ES-I3 (cell line): ENCODE data around the gene NFIA.
"Not testable (repeated sequence)": the region's sequence is repeated elsewhere in the genome, so short reads cannot be mapped to it uniquely, and the experiment has no call there.

Experiments used
- H3K36me3 ChIP-seq: 2 replicates; pipeline ENCODE4 v1.6.1; 2013; ENCODE audit warnings: mild to moderate bottlenecking, low read length, control low read depth, moderate library complexity; ENCODE audit not compliant: insufficient read depth
- H3K4me1 ChIP-seq: 2 replicates; pipeline ENCODE4 v1.6.1; 2013; ENCODE audit warnings: mild to moderate bottlenecking, control low read depth, low read length; ENCODE audit not compliant: insufficient read depth
- H3K9ac ChIP-seq: 2 replicates; pipeline ENCODE4 v1.6.1; 2013; ENCODE audit warnings: low read depth, mild to moderate bottlenecking, low read length, moderate library complexity
- H3K9me3 ChIP-seq: 2 replicates; pipeline ENCODE4 v1.6.1; 2013; ENCODE audit warnings: mild to moderate bottlenecking, low read length, moderate library complexity; ENCODE audit not compliant: control insufficient read depth, insufficient read depth

The NFIA gene

GRCh38 chr1:61270107-61270506, 187.7 kb downstream of the NFIA start:
- Histone ChIP-seq H3K4me1 (peaks cover 5% of the 10 kb centered on the region), H3K36me3 (no peaks in the 10 kb centered on the region), H3K9ac (no peak overlapping the region), H3K9me3 (no peaks in the 10 kb centered on the region)

- H3K9me3 ChIP-seq: no peaks in the 10 kb centered on the region
- no peaks in the 10 kb centered on the region for H3K36me3 ChIP-seq
- H3K9ac ChIP-seq: no peak overlapping the region
- H3K4me1 ChIP-seq: peaks cover 5% of the 10 kb centered on the region
Measured at GRCh38 chr1:61270761-61271411, 188.5 kb downstream of the NFIA start.

DNA sequence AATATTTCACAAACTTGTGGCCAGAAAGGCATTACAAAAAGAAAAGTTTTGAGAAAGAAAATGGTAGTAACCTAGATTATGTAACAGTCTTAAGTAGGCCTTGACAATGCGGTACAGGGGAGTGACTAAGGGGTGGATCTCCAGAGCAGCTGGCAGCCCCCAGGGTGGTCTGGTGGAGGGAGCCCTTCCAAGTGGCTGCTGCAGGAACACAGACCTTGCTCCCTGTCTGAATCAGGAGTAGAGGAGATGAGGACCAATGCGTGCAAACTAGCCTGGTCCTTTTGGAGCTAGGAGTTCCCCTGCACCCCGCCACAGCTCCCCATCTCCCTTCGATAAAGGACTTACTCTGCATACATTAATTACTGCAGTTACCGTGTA, 189.0 kb downstream of the NFIA start:
- H3K9ac ChIP-seq: no peak overlapping the region
- H3K4me1 ChIP-seq: peaks cover 5% of the 10 kb centered on the region
- no peaks in the 10 kb centered on the region for H3K9me3 ChIP-seq
- no peaks in the 10 kb centered on the region for H3K36me3 ChIP-seq

- H3K9me3 ChIP-seq: no peaks in the 10 kb centered on the region
- peaks cover 5% of the 10 kb centered on the region for H3K4me1 ChIP-seq
- no peaks in the 10 kb centered on the region for H3K36me3 ChIP-seq
- H3K9ac ChIP-seq: no peak overlapping the region
Measured at GRCh38 chr1:61273167-61273705, 190.9 kb downstream of the NFIA start.

- no peak overlapping the region for H3K9ac ChIP-seq
- no peaks in the 10 kb centered on the region for H3K36me3 ChIP-seq
- peaks cover 5% of the 10 kb centered on the region for H3K4me1 ChIP-seq
- H3K9me3 ChIP-seq: no peaks in the 10 kb centered on the region
Measured at GRCh38 chr1:61273861-61274260, 191.5 kb downstream of the NFIA start.

DNA sequence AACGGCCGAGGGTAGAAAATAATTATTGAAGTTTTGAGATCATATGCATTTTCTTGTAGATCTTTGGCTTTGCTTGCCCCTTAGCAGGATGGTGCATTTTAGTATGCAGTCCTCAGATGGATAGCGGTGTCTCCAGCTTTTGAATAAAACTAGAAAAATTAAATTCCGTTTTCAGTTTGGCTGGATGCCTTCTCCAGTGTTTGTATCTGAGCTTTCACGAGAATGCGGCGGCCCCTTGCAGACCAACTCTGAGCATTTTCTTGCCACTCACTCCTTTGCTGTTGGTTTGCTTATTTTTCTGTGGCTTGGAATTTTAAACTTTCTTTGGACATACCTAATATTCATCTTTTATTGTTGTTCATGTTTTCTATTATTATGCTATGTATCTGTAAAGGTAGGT, 192.6 kb downstream of the NFIA start:
- H3K9me3 ChIP-seq: no peaks in the 10 kb centered on the region

GRCh38 chr1:61276246-61276645, 193.9 kb downstream of the NFIA start:
- Histone ChIP-seq H3K4me1 (no peaks in the 10 kb centered on the region), H3K9me3 (no peaks in the 10 kb centered on the region)

More for the DNA sequence above, 192.6 kb downstream of the NFIA start:
- no peaks in the 10 kb centered on the region for H3K4me1 ChIP-seq
- H3K36me3 ChIP-seq: no peaks in the 10 kb centered on the region
- no peak overlapping the region for H3K9ac ChIP-seq

DNA sequence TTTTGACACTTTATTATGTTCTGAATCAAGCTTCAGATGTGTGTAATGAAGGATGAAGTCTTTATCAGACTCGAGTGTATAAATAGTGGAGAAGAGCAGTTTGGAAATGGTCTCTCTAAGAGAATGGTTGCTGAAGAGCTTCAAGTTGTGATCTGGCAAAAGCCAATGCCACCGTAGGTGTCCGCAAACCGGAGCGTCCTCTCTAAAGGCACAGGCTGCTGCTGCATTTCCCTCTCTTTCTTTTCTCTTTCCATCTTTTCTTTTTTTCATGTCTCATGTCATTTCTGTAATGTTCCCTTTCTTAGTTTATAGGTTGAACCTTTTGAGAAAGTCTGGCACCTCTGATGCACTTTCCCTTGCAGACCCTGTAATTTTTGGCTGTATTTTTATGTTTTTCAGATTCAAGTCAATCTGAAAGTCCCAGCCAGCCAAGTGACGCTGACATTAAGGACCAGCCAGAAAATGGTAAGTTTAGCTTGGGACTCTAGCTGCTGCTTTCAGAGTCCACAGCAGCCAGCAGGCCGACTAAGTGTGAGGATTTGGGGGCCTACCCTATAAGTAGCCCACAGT, 194.8 kb downstream of the NFIA start:
- Histone ChIP-seq H3K9me3 (no peaks in the 10 kb centered on the region), H3K36me3 (no peaks in the 10 kb centered on the region), H3K4me1 (peaks cover 3% of the 10 kb centered on the region; the same call in 1 of the 2 replicates), H3K9ac (no peak overlapping the region)

More at GRCh38 chr1:61276246-61276645, 193.9 kb downstream of the NFIA start:
- Histone ChIP-seq H3K9ac (no peak overlapping the region), H3K36me3 (no peaks in the 10 kb centered on the region)

GRCh38 chr1:61278503-61278902, 196.1 kb downstream of the NFIA start:
- H3K4me1 ChIP-seq, H3K36me3 ChIP-seq, H3K9ac ChIP-seq, H3K9me3 ChIP-seq: not testable (repeated sequence)

DNA sequence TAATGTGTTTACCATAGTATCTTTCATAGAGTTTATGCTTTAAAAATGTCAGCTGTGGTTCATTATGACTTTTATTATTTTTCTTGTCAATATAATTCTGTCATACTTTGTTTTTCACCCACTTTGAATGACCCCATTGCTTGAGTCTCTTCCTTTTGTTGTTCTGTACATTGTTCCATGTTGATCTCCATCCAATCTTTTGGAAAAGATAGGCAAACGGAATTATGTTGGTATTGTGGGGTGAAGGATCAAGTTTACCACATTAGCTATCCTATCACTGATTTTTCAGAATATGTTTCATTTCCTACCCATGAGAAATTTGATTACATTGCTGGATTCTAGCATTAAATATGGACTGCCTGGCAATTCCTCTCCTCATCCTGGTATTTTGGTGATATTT, 196.6 kb downstream of the NFIA start:
- no peaks in the 10 kb centered on the region for H3K36me3 ChIP-seq
- H3K4me1 ChIP-seq: peaks cover 12% of the 10 kb centered on the region
- no peaks in the 10 kb centered on the region for H3K9me3 ChIP-seq
- no peak overlapping the region for H3K9ac ChIP-seq

GRCh38 chr1:61279570-61279969, 197.2 kb downstream of the NFIA start:
- no peak overlapping the region for H3K9ac ChIP-seq
- H3K36me3 ChIP-seq: no peaks in the 10 kb centered on the region
- peaks cover 14% of the 10 kb centered on the region for H3K4me1 ChIP-seq
- no peaks in the 10 kb centered on the region for H3K9me3 ChIP-seq

DNA sequence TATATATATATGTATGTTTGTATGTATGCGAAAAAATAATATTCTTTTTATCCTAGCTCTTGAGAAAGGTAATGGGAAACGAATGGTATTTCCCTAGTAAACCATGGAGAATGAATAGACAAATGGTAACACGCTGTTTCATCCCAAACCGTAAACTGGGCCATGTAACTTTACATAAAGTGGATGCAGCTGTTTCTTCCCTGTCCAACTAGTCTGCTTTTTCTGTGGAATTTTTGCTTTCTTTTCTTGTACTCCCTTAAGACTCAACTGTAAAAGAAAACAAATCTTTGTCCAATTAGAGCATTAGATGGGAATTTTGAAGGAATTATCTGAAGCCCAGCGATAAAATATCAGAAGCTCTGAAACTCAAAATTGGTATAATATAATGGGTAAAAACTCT, 198.1 kb downstream of the NFIA start:
- H3K9me3 ChIP-seq: no peaks in the 10 kb centered on the region
- H3K4me1 ChIP-seq: peaks cover 22% of the 10 kb centered on the region
- no peak overlapping the region for H3K9ac ChIP-seq
- H3K36me3 ChIP-seq: no peaks in the 10 kb centered on the region

GRCh38 chr1:61282387-61282786, 200.0 kb downstream of the NFIA start:
- H3K9ac ChIP-seq: no peak overlapping the region
- peaks cover 28% of the 10 kb centered on the region for H3K4me1 ChIP-seq
- no peaks in the 10 kb centered on the region for H3K36me3 ChIP-seq
- no peaks in the 10 kb centered on the region for H3K9me3 ChIP-seq

- Histone ChIP-seq H3K4me1 (peaks cover 28% of the 10 kb centered on the region), H3K36me3 (no peaks in the 10 kb centered on the region), H3K9me3 (no peaks in the 10 kb centered on the region), H3K9ac (no peak overlapping the region)
Measured at GRCh38 chr1:61284248-61284854, 202.0 kb downstream of the NFIA start.

DNA sequence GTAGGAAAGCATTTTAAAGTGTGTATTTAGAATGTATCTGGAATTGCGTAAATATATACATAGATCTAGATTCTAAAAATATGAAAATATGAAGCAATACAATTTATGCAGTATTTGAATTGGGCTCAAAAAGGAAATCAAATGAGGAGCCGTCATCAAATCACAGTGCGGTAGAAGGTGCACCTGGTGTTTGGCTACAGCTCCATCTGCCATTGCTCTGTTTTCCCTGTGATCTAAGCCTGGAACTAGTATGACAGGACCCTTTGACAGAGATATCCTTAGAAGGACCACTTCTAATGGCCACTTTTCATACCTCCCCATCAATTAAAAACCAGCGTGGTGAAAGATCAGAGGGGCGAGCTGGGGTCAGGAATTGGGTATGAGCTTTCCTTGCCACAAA, 202.6 kb downstream of the NFIA start:
- no peaks in the 10 kb centered on the region for H3K9me3 ChIP-seq
- H3K36me3 ChIP-seq: no peaks in the 10 kb centered on the region
- peaks cover 28% of the 10 kb centered on the region for H3K4me1 ChIP-seq
- H3K9ac ChIP-seq: no peak overlapping the region
